ENCODE measurements around the gene CNPY2.
"Not testable (repeated sequence)": the region's sequence is repeated elsewhere in the genome, so short reads cannot be mapped to it uniquely, and the experiment has no call there.

CNPY2 gene

GRCh38 chr12:56326533-56326932, 10.7 kb upstream of the CNPY2 start:
- Histone ChIP-seq H3K36me3 (replicated peaks) (no peaks in the 10 kb centered on the region), H3K4me3 (ENCODE audit: low read depth, low read length) (no peak overlapping the region), H3K27ac (no peak overlapping the region), H3K27me3 (replicated peaks) (no peaks in the 10 kb centered on the region)
- no peak for DNase-seq
- in situ Hi-C loops (cut with HindIII; ENCODE audit: low pct_ligation_motif_present, low sequenced_read_pairs): no loop called here
- TF ChIP-seq CTCF (IDR thresholded peaks at IDR 0.05; ENCODE audit: low read depth, low read length, missing control alignments): no peak

- no peak for DNase-seq
- H3K36me3 ChIP-seq (replicated peaks): no peaks in the 10 kb centered on the region
- H3K27ac ChIP-seq: no peak overlapping the region
- TF ChIP-seq CTCF (IDR thresholded peaks at IDR 0.05; ENCODE audit: low read depth, low read length, missing control alignments): no peak
- in situ Hi-C loops (cut with HindIII; ENCODE audit: low pct_ligation_motif_present, low sequenced_read_pairs): no loop called here
- no peaks in the 10 kb centered on the region for H3K27me3 ChIP-seq (replicated peaks)
- H3K4me3 ChIP-seq (ENCODE audit: low read depth, low read length): no peak overlapping the region
Measured at GRCh38 chr12:56326126-56326525, 10.3 kb upstream of the CNPY2 start.

GRCh38 chr12:56324206-56324605, 8.4 kb upstream of the CNPY2 start:
- in situ Hi-C loops (cut with HindIII; ENCODE audit: low pct_ligation_motif_present, low sequenced_read_pairs): no loop called here
- H3K27me3 ChIP-seq (replicated peaks): no peaks in the 10 kb centered on the region
- DNase-seq: no peak
- H3K36me3 ChIP-seq (replicated peaks): no peaks in the 10 kb centered on the region
- no peak overlapping the region for H3K27ac ChIP-seq
- TF ChIP-seq CTCF (IDR thresholded peaks at IDR 0.05; ENCODE audit: low read depth, low read length, missing control alignments): no peak
- H3K4me3 ChIP-seq (ENCODE audit: low read depth, low read length): no peak overlapping the region

GRCh38 chr12:56321610-56322009, 5.8 kb upstream of the CNPY2 start:
- DNase-seq; H3K4me3 ChIP-seq (ENCODE audit: low read depth, low read length); H3K27ac ChIP-seq; H3K27me3 ChIP-seq (replicated peaks); H3K36me3 ChIP-seq (replicated peaks); in situ Hi-C loops (cut with HindIII; ENCODE audit: low pct_ligation_motif_present, low sequenced_read_pairs): not testable (repeated sequence)

GRCh38 chr12:56321027-56321426, 5.2 kb upstream of the CNPY2 start:
- Histone ChIP-seq H3K27me3 (replicated peaks) (no peaks in the 10 kb centered on the region), H3K36me3 (replicated peaks) (no peaks in the 10 kb centered on the region), H3K4me3 (ENCODE audit: low read depth, low read length) (no peak overlapping the region), H3K27ac (no peak overlapping the region)
- TF ChIP-seq CTCF (IDR thresholded peaks at IDR 0.05; ENCODE audit: low read depth, low read length, missing control alignments): no peak
- in situ Hi-C loops (cut with HindIII; ENCODE audit: low pct_ligation_motif_present, low sequenced_read_pairs): no loop called here
- DNase-seq: no peak

- H3K4me3 ChIP-seq (ENCODE audit: low read depth, low read length): no peak overlapping the region
- H3K27ac ChIP-seq: no peak overlapping the region
- peaks cover 4% of the 10 kb centered on the region for H3K36me3 ChIP-seq (replicated peaks)
- no peaks in the 10 kb centered on the region for H3K27me3 ChIP-seq (replicated peaks)
- in situ Hi-C loops (cut with HindIII; ENCODE audit: low pct_ligation_motif_present, low sequenced_read_pairs): no loop called here
- no peak for TF ChIP-seq CTCF (IDR thresholded peaks at IDR 0.05; ENCODE audit: low read depth, low read length, missing control alignments)
- no peak for DNase-seq
Measured at GRCh38 chr12:56317675-56318074, 1.9 kb upstream of the CNPY2 start.

Measured in brain microvascular endothelial cell (primary cell).